Testis (tissue), 3 donors: ENCODE data around the gene COPB2. TPM values are rescaled to one million over a fixed set of nuclear protein-coding genes. Genes with fewer than 3 reads are reported as not detected.

Source experiments
- DNase-seq: peaks from one replicate; pipeline ENCODE4 v3.0.0-alpha.2; 2019
- H3K27ac ChIP-seq, 2 donors: fragments of 200-600 bp; sonication (generic); one replicate each; pipeline ENCODE4 v1.5.1; 2019
- H3K27me3 ChIP-seq: fragments of 200-600 bp; sonication (generic); one replicate; pipeline ENCODE4 v1.5.1; 2019
- H3K36me3 ChIP-seq: fragments of 200-600 bp; sonication (generic); one replicate; pipeline ENCODE4 v1.5.1; 2017; ENCODE audit warnings: low read depth; ENCODE audit errors: missing control alignments
- H3K4me1 ChIP-seq: fragments of 200-600 bp; sonication (generic); one replicate; pipeline ENCODE4 v1.5.1; 2019
- H3K4me3 ChIP-seq, 2 donors: fragments of 200-600 bp; sonication (generic); one replicate each; pipeline ENCODE4 v1.5.1; 2017 to 2019
- H3K9me3 ChIP-seq: fragments of 200-600 bp; sonication (generic); one replicate; pipeline ENCODE4 v1.5.1; 2017
- POLR2A ChIP-seq: fragments of 450-650 bp; IDR thresholded peaks from one replicate; pipeline ENCODE4 v1.6.1; 2017; ENCODE audit warnings: antibody characterized with exemption, mild to moderate bottlenecking, moderate library complexity
- WGBS, 2 donors: methylation state at CpG; one replicate each; pipeline ENCODE4 v1.1.5; 2018; 5-methylcytosine and 5-hydroxymethylcytosine counted together
- intact Hi-C: fragments of 100-400 bp; cut with DNase I; formaldehyde crosslinking; loops from one replicate; pipeline ENCODE4 v1.15.1; 2023; ENCODE audit warnings: low total_unique reads
- polyA plus RNA-seq: library from polyadenylated mRNA; stranded (reverse); fragments of 350-450 nt; fragmentation: Illumina TruSeq; extraction: RNeasy Lipid Tissue Mini Kit (QIAGEN cat#74804); gene quantifications from one replicate; pipeline ENCODE4 v1.2.3, GENCODE V29; 2014; ENCODE audit warnings: low read depth, low replicate concordance; ENCODE audit not compliant: insufficient read depth
- total RNA-seq, 2 donors: library from RNA; depleted of rRNA; stranded (reverse); fragments of >200 nt; gene quantifications; one replicate each; pipeline ENCODE4 v1.2.3, GENCODE V29; 2016
- TF ChIP-seq, protein P1 (sequence below), 3 experiments: fragments of 450-650 bp in 2 of 3; fragments of 200-600 bp in 1 of 3; sonication (generic) in 1 of 3; IDR thresholded peaks; one replicate each; pipeline ENCODE4 v1.5.1; 2016 to 2019; ENCODE audit warnings: antibody characterized with exemption in 3 of 3, mild to moderate bottlenecking in 2 of 3, moderate library complexity in 1 of 3

The COPB2 gene
- total and polyA plus RNA-seq, 3 donors from 2014 or later: 63.5 to 76.5 (median 73.8) TPM

GRCh38 chr3:139318431-139318816 lies 71.0 kb downstream of the COPB2 start:
- intact Hi-C loops: no loop called here
- no peak overlapping the region for H3K4me3 ChIP-seq
- no peak for DNase-seq
- 36 to 92% methylated on average over 3 of the region's 3 CpGs for WGBS, 2 donors
- H3K27ac ChIP-seq: no peak overlapping the region
- H3K4me1 ChIP-seq: no peaks in the 10 kb centered on the region
- H3K9me3 ChIP-seq: no peaks in the 10 kb centered on the region
- TF ChIP-seq POLR2A: no peak
- TF ChIP-seq, protein P1, sequence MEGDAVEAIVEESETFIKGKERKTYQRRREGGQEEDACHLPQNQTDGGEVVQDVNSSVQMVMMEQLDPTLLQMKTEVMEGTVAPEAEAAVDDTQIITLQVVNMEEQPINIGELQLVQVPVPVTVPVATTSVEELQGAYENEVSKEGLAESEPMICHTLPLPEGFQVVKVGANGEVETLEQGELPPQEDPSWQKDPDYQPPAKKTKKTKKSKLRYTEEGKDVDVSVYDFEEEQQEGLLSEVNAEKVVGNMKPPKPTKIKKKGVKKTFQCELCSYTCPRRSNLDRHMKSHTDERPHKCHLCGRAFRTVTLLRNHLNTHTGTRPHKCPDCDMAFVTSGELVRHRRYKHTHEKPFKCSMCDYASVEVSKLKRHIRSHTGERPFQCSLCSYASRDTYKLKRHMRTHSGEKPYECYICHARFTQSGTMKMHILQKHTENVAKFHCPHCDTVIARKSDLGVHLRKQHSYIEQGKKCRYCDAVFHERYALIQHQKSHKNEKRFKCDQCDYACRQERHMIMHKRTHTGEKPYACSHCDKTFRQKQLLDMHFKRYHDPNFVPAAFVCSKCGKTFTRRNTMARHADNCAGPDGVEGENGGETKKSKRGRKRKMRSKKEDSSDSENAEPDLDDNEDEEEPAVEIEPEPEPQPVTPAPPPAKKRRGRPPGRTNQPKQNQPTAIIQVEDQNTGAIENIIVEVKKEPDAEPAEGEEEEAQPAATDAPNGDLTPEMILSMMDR (IDR thresholded peaks at IDR 0.05): no peak
- no peaks in the 10 kb centered on the region for H3K27me3 ChIP-seq
- no peaks in the 10 kb centered on the region for H3K36me3 ChIP-seq

GRCh38 chr3:139317660-139318430 lies 71.6 kb downstream of the COPB2 start:
- H3K27me3 ChIP-seq: no peaks in the 10 kb centered on the region

GRCh38 chr3:139317215-139317614 lies 72.2 kb downstream of the COPB2 start:
- intact Hi-C loops: no loop called here
- Histone ChIP-seq H3K4me3 (no peak overlapping the region), H3K27me3 (no peaks in the 10 kb centered on the region), H3K27ac (no peak overlapping the region), H3K36me3 (no peaks in the 10 kb centered on the region), H3K9me3 (no peaks in the 10 kb centered on the region), H3K4me1 (no peaks in the 10 kb centered on the region)
- 62 to 79% methylated on average over 3 to 6 of the region's 6 CpGs for WGBS, 2 donors
- DNase-seq: no peak
- TF ChIP-seq POLR2A: no peak
- TF ChIP-seq, protein P1 (IDR thresholded peaks at IDR 0.05): no peak

More at GRCh38 chr3:139317660-139318430, 71.6 kb downstream of the COPB2 start:
- intact Hi-C loops: no loop called here
- no peak for DNase-seq
- H3K36me3 ChIP-seq: no peaks in the 10 kb centered on the region
- WGBS, 2 donors: 72 to 86% methylated on average over 7 to 8 of the region's 8 CpGs
- TF ChIP-seq POLR2A: no peak
- TF ChIP-seq, protein P1 (IDR thresholded peaks at IDR 0.05): no peak
- no peak overlapping the region for H3K4me3 ChIP-seq
- H3K27ac ChIP-seq: no peak overlapping the region
- H3K4me1 ChIP-seq: no peaks in the 10 kb centered on the region
- no peaks in the 10 kb centered on the region for H3K9me3 ChIP-seq

GRCh38 chr3:139313921-139314320 lies 75.5 kb downstream of the COPB2 start:
- Histone ChIP-seq H3K36me3 (no peaks in the 10 kb centered on the region), H3K27me3 (no peaks in the 10 kb centered on the region)
- no peak for DNase-seq

More at GRCh38 chr3:139313921-139314320, 75.5 kb downstream of the COPB2 start:
- Histone ChIP-seq H3K4me1 (no peaks in the 10 kb centered on the region), H3K27ac (no peak overlapping the region), H3K4me3 (no peak overlapping the region), H3K9me3 (no peaks in the 10 kb centered on the region)
- 77 to 82% methylated on average over 3 to 5 of the region's 5 CpGs for WGBS, 2 donors
- intact Hi-C loops: no loop called here
- TF ChIP-seq, protein P1 (IDR thresholded peaks at IDR 0.05): no peak
- TF ChIP-seq POLR2A: no peak
